GM19099 (cell line): ENCODE measurements around the gene MALRD1.

Experiments used
- POLR2A ChIP-seq: IDR thresholded peaks from 3 replicates; pipeline ENCODE4 v1.6.1; 2011; ENCODE audit warnings: low read depth; ENCODE audit not compliant: insufficient read length; ENCODE audit errors: extremely low read depth

The MALRD1 gene

GRCh38 chr10:19730167-19730906 lies 681.7 kb downstream of the MALRD1 start:
- TF ChIP-seq POLR2A = no peak

DNA sequence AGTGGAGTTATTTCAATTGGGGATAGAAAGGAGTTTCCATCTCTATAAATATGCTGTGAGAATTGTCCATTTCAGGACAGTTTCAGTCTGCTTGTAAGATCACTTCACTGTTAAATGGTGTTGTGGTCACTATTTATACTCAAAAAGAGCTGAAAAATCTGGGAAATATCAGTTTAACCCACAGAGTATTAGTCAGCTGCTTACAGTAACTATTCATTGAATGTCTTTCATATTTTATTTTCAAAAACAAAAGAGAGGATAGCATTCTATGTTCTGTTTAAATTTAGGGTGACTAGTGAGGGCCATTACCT lies 682.3 kb downstream of the MALRD1 start:
- TF ChIP-seq POLR2A = no peak

DNA sequence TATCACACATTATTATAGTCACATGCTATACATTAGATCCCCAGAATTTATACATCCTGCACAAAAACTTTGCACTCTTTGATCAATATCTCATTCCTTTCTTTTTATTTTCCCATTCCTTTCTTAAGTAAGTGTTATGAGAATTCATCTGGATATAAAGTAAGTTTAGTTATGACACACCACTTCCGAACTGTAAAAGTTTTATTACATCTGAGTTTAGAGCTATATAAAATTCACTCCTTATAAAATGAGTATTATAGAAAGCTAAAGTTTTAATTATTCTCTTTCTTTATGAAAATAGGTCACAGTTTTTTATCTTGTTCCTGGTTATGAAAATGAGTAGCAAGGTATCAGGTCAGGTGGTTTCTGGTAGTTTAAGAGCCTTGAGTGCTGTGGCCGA lies 683.0 kb downstream of the MALRD1 start:
- no peak for TF ChIP-seq POLR2A

GRCh38 chr10:19738440-19738839 lies 689.8 kb downstream of the MALRD1 start:
- TF ChIP-seq POLR2A = no peak

- TF ChIP-seq POLR2A = no peak
Measured at GRCh38 chr10:19745672-19746071, 697.1 kb downstream of the MALRD1 start.

DNA sequence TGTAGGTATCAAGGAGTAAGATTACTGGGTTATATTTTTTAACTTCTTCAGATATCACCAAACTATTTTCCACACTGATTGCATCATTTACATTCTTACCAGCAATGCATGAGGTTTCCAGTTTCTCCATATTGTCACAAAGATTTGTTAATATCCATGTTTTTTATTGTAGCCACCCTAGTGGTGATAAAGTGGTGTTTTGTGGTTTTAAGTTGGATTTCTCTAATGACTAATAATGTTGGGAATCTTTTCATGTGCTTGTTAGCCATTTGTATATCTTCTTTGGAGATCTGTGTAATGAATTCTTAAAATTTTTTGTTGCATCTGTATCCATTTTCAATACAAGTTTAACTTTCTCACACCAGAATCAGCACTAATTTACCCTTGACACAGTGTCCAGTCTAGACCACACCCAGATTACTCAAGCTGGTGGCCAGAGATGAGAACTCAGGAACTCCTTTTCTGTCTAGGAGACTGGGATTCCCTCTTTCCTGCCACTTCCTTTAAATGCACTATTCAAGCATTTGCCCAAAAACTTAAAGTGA lies 700.7 kb downstream of the MALRD1 start:
- TF ChIP-seq POLR2A = no peak

DNA sequence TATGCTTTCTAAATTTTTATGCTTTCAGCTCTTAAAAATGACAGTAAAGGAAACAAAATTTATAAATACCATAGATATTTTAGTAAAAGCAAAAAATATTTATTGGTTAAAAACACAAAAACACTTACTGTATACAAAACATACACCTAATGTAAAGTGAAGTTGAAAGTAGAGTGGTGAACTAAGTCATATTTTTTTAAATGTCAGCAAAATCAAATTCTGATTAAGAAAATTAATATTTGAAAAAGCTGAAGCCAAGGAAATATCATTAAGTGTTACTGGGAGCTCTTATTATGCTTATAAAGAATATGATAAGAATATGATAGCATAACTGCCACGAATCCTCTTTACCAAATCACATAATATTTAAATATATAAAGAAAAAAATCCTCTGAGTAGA lies 702.4 kb downstream of the MALRD1 start:
- TF ChIP-seq POLR2A = no peak

- TF ChIP-seq POLR2A = no peak
Measured at GRCh38 chr10:19756919-19757318, 708.3 kb downstream of the MALRD1 start.

DNA sequence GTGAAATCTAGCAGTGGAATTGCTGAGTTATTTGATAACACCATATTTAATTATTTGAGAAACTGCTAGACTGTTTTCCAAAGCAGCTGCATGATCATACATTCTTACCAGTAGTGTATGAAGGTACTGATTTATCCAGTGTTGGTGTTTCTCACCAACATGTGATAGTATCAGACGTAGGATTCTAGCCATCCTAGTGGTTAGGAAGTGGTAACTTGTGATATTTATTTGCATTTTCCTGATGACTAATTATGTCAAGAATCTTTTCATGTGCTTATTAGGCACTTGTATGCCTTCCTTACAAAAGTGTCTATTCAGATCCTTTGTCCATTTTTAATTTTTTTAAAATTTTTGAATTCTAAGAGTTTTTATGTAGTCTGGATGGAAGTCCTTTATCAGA lies 713.4 kb downstream of the MALRD1 start:
- TF ChIP-seq POLR2A = no peak

- TF ChIP-seq POLR2A = no peak
Measured at GRCh38 chr10:19764111-19764510, 715.5 kb downstream of the MALRD1 start.

GRCh38 chr10:19767876-19768275 lies 719.3 kb downstream of the MALRD1 start:
- no peak for TF ChIP-seq POLR2A

- no peak for TF ChIP-seq POLR2A
Measured at GRCh38 chr10:19772972-19773371, 724.4 kb downstream of the MALRD1 start.

DNA sequence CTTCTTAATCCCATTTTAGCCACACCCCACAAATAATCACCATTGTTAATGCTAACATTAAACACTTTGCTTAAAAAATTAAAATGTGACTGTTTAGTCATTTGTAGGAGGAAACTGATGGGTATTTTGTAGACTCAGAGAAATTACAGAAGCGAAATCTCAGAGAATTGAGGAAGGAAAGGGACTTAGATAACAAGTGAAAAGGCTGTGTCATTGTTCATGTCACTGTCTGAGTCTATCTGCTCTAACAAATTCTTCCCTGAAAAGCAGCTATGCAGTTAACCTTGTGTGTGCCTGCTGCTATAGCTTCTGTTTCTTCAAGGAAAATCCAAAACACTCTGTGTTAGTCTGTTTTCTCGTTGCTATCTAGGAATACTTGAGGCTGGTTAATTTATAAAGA lies 726.7 kb downstream of the MALRD1 start:
- TF ChIP-seq POLR2A = no peak

DNA sequence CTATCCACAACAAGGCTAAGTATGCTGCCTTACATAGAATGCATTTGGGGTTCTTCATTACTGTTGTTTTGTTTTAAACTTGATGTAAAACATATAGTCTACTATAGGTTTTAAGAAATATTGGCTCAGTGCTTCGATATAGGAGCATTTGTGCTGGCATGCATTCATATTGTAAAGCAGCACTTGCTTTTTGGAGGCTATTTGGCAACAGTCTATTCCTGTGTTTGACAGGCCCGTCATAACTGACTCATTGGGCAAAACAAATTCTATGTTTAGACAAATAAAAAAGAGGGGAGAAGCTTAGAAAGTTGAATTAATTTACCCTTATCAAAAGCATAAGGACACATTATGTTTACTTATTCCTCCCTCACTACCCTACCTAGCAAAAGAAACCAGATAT lies 729.2 kb downstream of the MALRD1 start:
- no peak for TF ChIP-seq POLR2A

GRCh38 chr10:19778996-19779395 lies 730.4 kb downstream of the MALRD1 start:
- TF ChIP-seq POLR2A = no peak

- no peak for TF ChIP-seq POLR2A
Measured at GRCh38 chr10:19782430-19783089, 734.0 kb downstream of the MALRD1 start.

- TF ChIP-seq POLR2A = no peak
Measured at GRCh38 chr10:19783721-19784120, 735.1 kb downstream of the MALRD1 start.
